ENCODE measurements around the gene PRKCZ. TPM values are rescaled to one million over a fixed set of nuclear protein-coding genes. Genes with fewer than 3 reads are reported as not detected.
A peak's percentile ranks its signal among the peaks of the same experiment; 100 is the strongest.

PRKCZ gene
- total RNA-seq, 2 donors from 2014 or later = 11.8 to 22.4 TPM

DNA sequence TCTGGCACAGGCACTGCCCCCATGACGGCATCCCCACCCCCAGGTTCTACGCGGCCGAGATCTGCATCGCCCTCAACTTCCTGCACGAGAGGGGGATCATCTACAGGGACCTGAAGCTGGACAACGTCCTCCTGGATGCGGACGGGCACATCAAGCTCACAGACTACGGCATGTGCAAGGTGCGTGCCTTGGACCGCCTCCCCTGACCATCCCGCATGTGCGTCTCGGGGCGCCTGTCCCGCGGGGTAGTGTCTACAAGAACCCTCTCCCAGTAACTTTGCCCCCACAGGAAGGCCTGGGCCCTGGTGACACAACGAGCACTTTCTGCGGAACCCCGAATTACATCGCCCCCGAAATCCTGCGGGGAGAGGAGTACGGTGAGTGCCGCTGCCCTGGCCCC, 121.8 kb downstream of the PRKCZ start:
- no peak for ATAC-seq

DNA sequence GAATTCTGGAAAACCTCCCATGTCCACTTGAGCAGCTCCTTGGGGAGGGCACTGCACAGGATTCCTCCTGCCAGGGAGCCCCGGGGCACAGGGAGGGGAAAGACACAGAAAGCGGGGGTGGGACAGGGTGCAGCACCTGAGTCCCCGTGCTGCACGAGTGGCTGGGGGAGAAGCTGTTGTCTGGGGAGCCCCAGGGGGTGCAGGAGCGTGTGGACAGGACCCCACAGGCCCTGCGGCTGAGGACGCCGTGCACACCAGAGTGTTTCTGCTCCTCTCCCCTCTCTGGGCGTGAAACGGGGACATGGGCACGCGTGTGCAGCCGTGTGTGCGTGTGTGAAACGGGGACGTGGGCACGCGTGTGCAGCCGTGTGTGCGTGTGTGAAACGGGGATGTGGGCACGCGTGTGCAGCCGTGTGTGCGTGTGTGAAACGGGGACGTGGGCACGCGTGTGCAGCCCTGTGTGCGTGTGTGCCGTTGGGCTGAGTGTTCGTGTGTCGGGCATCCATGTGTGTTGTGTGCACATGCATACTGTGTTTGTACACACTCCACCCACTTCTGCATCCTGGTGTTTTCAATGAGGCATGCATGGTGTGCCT, 122.4 kb downstream of the PRKCZ start:
- H3K27ac Mint-ChIP-seq = no peak overlapping the region
- ATAC-seq (no peak), DNase-seq (ENCODE audit: low spot score in 2 of 2) (no peak)
- no peaks in the 10 kb centered on the region for H3K36me3 Mint-ChIP-seq
- H3K9me3 Mint-ChIP-seq = no peaks in the 10 kb centered on the region

More for the DNA sequence above, 121.8 kb downstream of the PRKCZ start:
- Mint-ChIP-seq H3K36me3 (no peaks in the 10 kb centered on the region), H3K27ac (no peak overlapping the region), H3K9me3 (no peaks in the 10 kb centered on the region)
- DNase-seq (ENCODE audit: low spot score in 2 of 2) = no peak

DNA sequence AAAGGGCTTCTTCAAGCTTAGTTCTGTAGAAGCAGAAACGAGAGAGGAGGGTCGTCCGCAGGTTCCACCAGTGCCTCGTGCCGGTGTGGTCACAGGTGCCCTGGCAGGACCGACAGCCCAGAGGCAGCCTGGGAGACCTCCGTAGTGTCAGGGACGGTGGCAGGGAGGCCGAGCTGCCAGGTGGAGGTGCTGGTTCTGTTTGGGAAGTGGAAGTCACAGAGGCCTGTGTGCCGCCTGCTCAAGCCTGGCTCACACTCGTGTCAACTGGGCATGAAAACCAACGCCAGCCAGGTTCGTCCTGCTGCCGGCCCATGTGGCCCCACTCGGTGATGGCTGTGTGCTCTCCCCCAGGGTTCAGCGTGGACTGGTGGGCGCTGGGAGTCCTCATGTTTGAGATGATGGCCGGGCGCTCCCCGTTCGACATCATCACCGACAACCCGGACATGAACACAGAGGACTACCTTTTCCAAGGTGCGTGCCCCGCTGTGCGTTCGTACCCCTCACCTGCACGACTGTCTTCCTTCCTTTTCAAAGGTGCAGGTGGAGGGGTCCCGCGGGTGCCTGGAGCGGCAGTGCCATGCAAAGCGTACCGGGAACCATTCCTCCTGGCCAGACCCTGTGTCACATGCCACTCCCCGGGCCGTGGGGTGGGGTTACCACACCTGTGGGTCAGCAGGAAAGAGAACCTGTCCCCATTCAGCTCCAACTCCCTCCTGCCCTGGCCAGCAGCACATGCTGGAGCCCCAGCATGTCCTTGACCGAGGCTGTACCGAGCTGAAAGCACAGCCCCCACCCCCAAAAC, 123.5 kb downstream of the PRKCZ start:
- peak in 1 of 2 donors; percentile 9 for ATAC-seq
- no peak overlapping the region for H3K27ac Mint-ChIP-seq
- DNase-seq (ENCODE audit: low spot score in 2 of 2) = no peak
- no peaks in the 10 kb centered on the region for H3K9me3 Mint-ChIP-seq
- H3K36me3 Mint-ChIP-seq = no peaks in the 10 kb centered on the region

DNA sequence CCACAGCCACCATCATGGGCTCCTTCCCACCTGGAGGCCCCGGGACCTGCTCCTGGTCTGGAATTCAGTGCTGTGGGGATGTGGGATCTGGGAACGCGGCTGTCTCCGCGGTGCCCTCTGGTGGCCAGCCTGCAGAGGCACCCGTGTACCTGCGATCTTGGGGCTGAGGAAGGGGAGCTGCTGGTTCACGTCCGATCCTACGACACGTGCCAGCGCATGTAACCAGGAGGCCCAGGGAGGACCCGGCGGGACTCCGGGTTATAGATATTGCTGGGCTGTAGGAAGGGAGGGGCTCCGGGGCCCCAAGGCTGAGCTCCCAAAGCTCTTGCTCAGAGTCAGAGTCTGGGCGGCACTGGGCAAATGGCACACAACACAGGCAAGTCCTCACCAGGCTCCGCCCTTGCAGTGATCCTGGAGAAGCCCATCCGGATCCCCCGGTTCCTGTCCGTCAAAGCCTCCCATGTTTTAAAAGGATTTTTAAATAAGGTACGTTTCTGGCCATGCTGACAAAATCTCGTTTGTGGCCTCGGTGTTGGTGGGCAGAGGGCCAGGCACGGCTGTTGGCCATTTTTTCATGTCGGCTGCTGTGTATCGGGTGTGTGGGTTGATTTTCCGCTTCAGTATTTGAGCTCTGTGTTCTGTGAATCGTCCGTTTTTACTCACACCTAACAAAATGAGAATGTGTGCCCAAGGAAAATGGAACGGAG, 124.3 kb downstream of the PRKCZ start:
- H3K9me3 Mint-ChIP-seq = no peaks in the 10 kb centered on the region
- H3K36me3 Mint-ChIP-seq = no peaks in the 10 kb centered on the region
- H3K27ac Mint-ChIP-seq = peak overlapping the region in 1 of 2 donors; percentile 55
- DNase-seq (ENCODE audit: low spot score in 2 of 2) (peak in 1 of 2 donors; percentile 55), ATAC-seq (peak; percentile 73 to 74)

DNA sequence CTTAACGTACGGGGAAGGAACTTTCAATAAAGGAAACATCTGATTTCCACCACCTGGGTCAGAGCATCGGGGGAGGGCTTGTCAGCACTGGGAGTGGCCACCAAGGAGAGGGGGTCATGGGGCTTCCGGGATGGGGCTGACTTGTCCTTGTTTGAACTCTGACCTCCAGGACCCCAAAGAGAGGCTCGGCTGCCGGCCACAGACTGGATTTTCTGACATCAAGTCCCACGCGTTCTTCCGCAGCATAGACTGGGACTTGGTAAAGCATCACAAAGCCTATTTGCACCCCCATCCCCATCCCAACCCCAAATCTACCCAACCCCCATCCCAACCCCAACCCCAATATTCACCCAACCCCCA, 124.8 kb downstream of the PRKCZ start:
- no peak for DNase-seq (ENCODE audit: low spot score in 2 of 2)
- Mint-ChIP-seq H3K36me3 (no peaks in the 10 kb centered on the region), H3K9me3 (no peaks in the 10 kb centered on the region), H3K27ac (peak overlapping the region in 1 of 2 donors; percentile 55)
- peak in 1 of 2 donors; percentile 2 for ATAC-seq

DNA sequence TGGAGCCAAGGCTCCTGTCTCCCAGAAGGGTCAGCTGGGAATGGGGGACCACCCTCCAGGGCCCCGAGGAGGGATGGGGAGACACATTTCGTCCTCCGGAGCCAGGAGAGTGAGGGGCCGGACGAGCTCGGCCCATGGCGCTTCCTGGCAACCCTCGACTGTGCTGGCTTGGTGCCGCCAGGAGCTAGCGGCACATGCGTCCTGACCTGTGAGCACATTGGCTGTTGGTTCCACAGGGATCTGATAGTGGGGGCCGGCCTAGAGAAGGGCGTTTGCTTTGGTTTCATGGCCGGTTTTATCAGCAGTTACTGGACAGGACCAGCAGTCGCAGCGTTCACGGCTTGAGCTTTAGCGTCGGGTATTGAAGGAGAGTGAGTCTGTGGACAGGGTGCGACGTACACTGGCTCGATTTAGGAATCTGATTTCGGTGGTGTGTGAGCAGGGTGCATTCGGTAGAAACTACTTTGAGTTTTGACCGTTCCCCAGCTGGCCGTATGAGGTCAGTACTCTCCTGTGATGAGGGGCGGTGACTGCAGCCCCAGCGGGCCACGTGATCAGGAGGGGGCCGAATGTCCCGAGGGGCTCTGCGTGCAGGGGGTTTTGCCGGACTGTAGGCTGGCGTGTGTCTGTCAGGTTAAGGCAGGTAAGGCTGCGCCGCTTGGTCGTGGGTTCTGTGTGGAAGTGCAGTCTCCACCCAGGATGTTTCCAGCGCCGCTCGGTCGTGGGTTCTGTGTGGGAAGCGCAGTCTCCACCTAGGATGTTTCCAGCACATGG, 125.7 kb downstream of the PRKCZ start:
- H3K27ac Mint-ChIP-seq = no peak overlapping the region
- no peaks in the 10 kb centered on the region for H3K36me3 Mint-ChIP-seq
- H3K9me3 Mint-ChIP-seq = no peaks in the 10 kb centered on the region
- DNase-seq (ENCODE audit: low spot score in 2 of 2) (no peak), ATAC-seq (no peak)

DNA sequence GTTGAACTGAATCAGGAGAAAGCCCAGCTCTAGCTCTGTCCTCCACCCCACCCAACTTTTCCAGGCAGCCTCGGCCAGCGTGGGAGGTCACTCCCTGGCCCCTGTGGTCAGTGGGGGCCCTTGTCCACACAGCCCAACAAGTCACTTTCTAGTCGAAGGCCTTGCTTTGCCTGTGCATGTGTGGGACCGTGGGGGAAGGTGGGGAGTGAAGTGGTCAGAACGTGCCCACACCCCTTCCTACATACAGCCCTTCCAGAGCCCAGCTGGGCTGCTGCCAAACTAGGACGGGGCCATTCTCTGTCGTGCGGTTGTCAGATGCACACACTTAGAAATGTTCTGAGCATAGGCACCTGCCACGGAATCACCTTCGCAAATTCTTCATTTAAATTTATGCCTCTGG, 126.4 kb downstream of the PRKCZ start:
- no peaks in the 10 kb centered on the region for H3K36me3 Mint-ChIP-seq
- no peaks in the 10 kb centered on the region for H3K9me3 Mint-ChIP-seq
- DNase-seq (ENCODE audit: low spot score in 2 of 2) (no peak), ATAC-seq (no peak)
- H3K27ac Mint-ChIP-seq = no peak overlapping the region

DNA sequence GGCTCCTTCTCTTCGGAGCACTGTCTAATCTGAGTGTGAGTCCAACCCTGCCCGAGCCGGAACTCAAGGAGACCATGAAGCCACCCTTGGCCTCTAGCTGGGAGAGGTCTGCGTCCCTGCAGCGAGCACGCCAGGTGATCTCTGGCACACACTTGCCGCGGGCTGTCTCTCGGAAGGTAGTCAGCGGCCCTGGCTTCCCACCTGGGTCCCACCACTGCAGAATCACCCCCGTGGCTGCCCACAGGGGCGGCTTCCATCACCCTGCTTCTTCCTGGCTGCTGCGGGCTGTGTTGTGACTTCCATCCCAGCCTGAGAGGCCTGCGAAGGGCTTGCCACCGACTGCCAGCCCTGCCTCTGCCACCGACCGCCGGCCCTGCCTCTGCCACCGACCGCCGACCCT, 127.3 kb downstream of the PRKCZ start:
- ATAC-seq (no peak), DNase-seq (ENCODE audit: low spot score in 2 of 2) (no peak)
- no peaks in the 10 kb centered on the region for H3K36me3 Mint-ChIP-seq
- H3K9me3 Mint-ChIP-seq = no peaks in the 10 kb centered on the region
- no peak overlapping the region for H3K27ac Mint-ChIP-seq

DNA sequence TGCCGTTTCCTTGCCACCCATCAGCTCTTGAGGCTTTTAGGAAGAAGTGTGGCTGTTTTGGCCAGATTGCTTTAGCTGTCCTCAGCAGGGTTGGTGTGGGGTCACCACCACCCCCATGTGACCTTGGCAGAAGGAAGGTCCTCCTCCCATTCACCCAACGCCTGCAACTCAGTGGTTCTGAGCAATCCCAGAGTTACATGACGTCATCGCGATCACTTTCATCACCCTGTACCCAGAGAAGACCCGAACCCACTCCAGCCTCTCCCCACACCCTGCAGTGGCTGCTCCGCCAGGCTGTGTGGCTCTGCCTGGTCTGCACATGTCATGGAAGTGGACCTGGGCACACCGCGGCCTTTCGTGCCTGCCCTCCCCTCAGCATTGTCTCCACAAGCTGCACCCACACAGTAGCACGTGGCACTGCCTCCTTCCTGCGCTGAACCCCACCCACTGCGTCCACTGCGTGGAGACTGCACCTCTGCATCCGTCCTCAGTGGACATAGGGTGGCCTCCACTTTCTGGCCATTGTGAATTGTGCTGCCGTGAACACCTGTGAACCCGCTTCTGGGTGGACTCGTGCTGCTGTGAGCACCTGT, 127.8 kb downstream of the PRKCZ start:
- no peaks in the 10 kb centered on the region for H3K36me3 Mint-ChIP-seq

DNA sequence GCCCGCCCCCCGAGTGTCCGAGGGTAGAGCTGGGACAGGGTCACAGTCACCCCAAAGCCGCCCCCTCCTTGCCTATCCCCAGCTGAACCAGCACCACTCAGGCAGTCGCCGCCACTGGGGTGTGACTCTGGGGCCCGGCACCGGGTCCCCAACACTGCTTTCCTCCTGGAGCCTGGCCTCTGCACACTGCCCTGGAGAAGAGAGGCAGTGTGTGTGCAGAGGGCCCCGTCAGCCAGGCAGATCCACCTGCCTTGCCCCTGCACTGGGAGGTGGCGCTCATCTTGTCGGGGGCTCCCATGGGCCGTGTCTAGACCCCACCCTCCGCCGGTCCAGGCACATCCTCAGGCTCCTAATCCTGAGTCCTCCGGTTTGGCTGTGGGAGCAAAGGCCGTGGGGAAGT, 128.7 kb downstream of the PRKCZ start:
- Mint-ChIP-seq H3K9me3 (no peaks in the 10 kb centered on the region), H3K36me3 (no peaks in the 10 kb centered on the region), H3K27ac (no peak overlapping the region)
- DNase-seq (ENCODE audit: low spot score in 2 of 2) (no peak), ATAC-seq (no peak)

More for the DNA sequence above, 127.8 kb downstream of the PRKCZ start:
- H3K9me3 Mint-ChIP-seq = no peaks in the 10 kb centered on the region
- no peak for DNase-seq (ENCODE audit: low spot score in 2 of 2)
- ATAC-seq = no peak
- no peak overlapping the region for H3K27ac Mint-ChIP-seq

DNA sequence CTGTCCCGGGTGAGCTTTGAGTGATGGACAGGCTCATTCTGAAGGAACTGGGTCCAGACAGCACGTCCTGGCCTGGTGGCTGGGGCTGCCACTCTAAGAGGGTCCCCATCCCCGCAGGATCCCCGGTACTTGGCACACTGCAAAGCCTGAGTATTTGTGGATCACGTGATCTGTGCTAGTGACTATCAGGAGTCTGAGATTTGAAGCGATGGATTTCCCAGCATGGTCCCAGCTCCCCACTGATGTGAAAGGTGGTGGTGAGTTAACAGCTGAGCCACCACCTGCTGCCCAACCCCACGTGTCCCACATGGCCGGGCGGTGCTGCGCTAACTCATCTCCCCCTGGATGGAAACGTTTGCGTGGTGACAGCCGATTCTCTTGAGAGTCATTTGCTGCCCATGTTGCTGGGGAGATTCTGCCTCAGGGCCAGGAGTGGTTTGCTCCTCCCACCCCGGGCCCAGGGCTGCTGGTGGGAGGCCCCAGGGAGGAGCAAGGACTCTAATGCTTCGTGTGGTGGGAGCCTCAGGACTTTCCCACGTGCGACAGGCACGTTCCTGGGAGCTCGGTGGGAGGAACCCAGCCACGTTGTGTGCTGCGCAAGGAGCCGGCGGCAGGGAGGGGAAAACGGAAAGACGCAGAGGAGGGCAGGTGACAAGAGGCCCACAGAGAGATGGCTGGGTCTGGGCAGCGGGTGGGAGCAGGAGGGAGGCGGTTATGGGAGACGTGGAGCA, 129.2 kb downstream of the PRKCZ start:
- DNase-seq (ENCODE audit: low spot score in 2 of 2) (no peak), ATAC-seq (no peak)
- H3K9me3 Mint-ChIP-seq = no peaks in the 10 kb centered on the region
- no peak overlapping the region for H3K27ac Mint-ChIP-seq
- H3K36me3 Mint-ChIP-seq = no peaks in the 10 kb centered on the region

DNA sequence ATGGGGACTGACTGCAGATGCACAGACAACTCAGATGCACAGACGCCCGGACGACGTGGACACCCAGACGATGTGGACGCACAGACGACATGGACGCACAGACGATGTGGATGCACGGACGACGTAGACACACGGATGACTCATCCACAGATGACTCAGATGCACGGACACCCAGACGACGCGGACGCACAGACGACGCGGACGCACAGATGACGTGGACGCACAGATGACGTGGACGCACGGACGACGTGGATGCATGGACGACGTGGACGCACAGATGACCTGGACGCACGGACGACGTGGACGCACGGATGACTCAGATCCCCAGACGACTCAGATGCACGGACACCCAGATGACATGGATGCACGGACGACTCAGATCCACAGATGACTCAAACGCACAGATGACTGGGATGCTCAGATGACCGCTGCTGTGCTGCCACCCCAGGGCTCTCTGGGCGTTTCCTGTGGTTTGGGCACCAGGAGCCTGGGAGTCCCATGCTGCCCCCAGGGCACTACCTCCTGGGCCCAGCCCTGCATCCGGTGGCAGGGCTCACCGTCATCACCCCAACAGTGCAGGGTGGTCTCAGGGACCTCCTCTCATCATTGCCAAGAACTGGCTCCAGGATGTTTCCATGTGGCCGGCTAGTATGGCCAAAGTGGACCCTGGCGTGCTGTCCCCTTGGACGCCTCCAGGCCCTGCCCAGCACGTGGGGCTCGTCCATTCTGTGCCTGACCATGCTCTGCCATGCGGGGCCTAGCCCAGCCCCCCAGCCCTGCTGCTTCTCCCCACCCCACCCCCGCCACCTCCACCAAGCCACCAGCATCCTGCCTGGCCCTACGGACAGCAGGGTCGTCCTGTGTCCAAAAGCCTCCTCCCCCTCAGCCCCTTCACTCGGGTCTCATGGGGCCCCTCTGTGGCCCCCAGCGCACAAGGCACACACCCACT, 130.4 kb downstream of the PRKCZ start:
- no peak for DNase-seq (ENCODE audit: low spot score in 2 of 2)
- peak in 1 of 2 donors; percentile 63 for ATAC-seq
- H3K27ac Mint-ChIP-seq = no peak overlapping the region
- H3K36me3 Mint-ChIP-seq = no peaks in the 10 kb centered on the region
- no peaks in the 10 kb centered on the region for H3K9me3 Mint-ChIP-seq

DNA sequence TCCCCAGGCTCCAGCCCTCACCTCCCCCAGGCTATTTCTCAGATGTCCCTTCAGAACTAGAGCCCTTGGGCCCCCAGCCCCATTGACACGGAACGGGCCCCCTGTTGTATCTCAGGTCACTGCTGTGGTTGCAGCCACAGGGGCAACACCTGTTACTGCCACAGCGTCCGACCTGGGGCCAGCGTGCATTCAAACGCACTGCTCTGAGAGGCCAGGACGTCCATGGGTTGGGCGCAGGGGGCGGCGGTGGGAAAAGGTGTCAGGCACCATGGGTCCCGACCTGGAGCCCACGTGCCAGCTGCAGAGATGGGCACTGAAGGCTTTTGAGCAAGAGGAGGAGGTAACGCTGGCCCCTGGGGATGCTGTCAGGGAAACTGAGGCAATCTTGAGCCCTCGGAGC, 131.1 kb downstream of the PRKCZ start:
- DNase-seq (ENCODE audit: low spot score in 2 of 2) = no peak
- Mint-ChIP-seq H3K36me3 (no peaks in the 10 kb centered on the region), H3K9me3 (no peaks in the 10 kb centered on the region), H3K27ac (no peak overlapping the region)
- no peak for ATAC-seq

DNA sequence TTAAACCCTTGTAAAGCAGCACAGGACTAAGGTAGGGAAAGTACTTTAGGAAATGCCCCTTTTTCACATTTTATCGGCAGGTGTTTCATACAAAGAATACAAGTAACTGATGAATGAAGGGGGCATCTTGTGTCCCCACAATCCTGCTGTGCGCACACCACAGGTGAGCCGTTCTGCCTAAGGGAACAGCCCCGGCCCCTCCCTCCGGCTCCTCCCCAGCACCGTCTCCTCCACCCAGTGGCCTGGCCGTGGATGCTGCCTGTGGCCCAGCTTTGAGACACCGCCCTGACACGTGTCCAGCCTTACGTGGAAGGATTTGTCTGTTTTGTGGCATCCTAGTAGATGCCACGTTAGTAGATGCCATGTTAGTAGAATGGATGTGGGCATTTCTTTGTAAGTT, 131.5 kb downstream of the PRKCZ start:
- H3K9me3 Mint-ChIP-seq = no peaks in the 10 kb centered on the region
- no peak for DNase-seq (ENCODE audit: low spot score in 2 of 2)
- ATAC-seq = no peak
- no peak overlapping the region for H3K27ac Mint-ChIP-seq
- no peaks in the 10 kb centered on the region for H3K36me3 Mint-ChIP-seq

DNA sequence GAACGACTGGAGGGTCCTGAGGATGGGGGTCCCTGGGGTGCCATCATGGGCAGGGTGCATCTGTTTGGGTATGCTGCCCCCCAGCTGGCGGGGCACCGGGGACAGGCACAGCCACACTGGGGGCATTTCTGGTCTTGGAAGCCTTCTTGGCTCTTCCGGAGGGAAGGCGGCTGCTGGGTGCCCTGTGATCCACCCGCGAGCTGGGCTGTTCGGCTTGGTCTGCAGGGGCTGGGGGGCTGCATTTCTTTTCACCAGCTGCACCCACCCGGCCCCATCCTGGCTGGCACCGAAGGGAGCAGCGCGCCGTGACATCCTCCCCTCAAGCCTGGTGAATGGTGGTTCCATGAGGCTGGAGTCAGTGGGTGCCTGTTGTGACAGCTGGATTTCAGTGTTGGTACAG, 132.2 kb downstream of the PRKCZ start:
- Mint-ChIP-seq H3K27ac (peak overlapping the region in 1 of 2 donors; percentile 84), H3K9me3 (no peaks in the 10 kb centered on the region), H3K36me3 (no peaks in the 10 kb centered on the region)
- no peak for ATAC-seq
- DNase-seq (ENCODE audit: low spot score in 2 of 2) = no peak
